ENCODE measurements around the gene RBM14.

The RBM14 gene

GRCh38 chr11:66609721-66610617 is 6.5 kb upstream of the RBM14 start:
- in situ Hi-C loops (cut with MboI; ENCODE audit: low sequenced_read_pairs, unreplicated experiment): no loop called here
- no peak for TF ChIP-seq CTCF (IDR thresholded peaks at IDR 0.05; ENCODE audit: borderline replicate concordance, control extremely low read depth, extremely low read depth, insufficient read depth, missing control alignments)
- DNase-seq (ENCODE audit: low spot score): no peak

- in situ Hi-C loops (cut with MboI; ENCODE audit: low sequenced_read_pairs, unreplicated experiment): no loop called here
- no peak for DNase-seq (ENCODE audit: low spot score)
- no peak for TF ChIP-seq CTCF (IDR thresholded peaks at IDR 0.05; ENCODE audit: borderline replicate concordance, control extremely low read depth, extremely low read depth, insufficient read depth, missing control alignments)
Observed at GRCh38 chr11:66612458-66612857, 4.0 kb upstream of the RBM14 start.

DNA sequence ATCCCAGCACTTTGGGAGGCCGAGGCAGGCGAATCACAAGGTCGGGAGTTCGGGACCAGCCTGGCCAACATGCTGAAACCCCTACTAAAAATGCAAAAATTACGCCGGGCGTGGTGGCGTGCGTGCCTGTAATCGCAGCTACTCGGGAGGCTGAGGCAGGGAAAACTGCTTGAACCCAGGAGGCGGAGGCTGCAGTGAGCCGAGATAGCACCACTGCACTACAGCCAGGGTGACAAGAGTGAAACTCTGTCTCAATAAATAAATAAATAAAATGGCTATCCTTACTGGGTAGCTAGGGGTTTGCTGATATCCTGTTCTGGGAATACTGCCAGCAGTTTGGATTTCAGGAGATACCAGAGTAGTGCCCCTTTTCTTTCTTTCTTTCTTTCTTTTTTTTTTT is 2.4 kb upstream of the RBM14 start:
- DNase-seq (ENCODE audit: low spot score): no peak
- no peak for TF ChIP-seq CTCF (IDR thresholded peaks at IDR 0.05; ENCODE audit: borderline replicate concordance, control extremely low read depth, extremely low read depth, insufficient read depth, missing control alignments)
- in situ Hi-C loops (cut with MboI; ENCODE audit: low sequenced_read_pairs, unreplicated experiment): no loop called here

GRCh38 chr11:66617155-66617834 is 865 bp downstream of the RBM14 start:
- TF ChIP-seq CTCF (IDR thresholded peaks at IDR 0.05; ENCODE audit: borderline replicate concordance, control extremely low read depth, extremely low read depth, insufficient read depth, missing control alignments): no peak
- in situ Hi-C loops (cut with MboI; ENCODE audit: low sequenced_read_pairs, unreplicated experiment): no loop called here
- no peak for DNase-seq (ENCODE audit: low spot score)

DNA sequence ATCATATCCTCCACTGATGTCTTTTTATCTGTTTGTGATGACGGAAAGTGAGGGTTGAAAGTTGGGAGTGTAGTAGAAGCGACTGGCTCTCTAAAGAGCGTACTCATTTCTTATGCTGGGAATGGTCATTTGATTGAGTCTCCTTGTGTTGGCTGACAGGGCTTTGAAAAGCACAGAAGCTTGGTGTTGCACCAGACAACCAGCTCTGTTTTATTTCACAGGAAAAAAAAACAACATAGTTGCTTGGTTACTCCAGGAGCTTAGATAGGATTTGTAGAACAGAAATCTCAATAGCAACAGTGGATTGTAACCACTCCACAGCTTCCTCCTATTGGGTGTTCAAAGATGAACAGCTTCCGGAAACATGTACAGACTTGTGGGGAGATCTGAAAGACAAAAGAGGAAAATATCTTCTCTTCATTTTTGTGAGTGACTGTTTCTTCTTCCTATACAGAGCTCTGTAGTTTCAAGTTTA is 2.7 kb downstream of the RBM14 start:
- in situ Hi-C loops (cut with MboI; ENCODE audit: low sequenced_read_pairs, unreplicated experiment): no loop called here
- DNase-seq (ENCODE audit: low spot score): peak; percentile 60
- no peak for TF ChIP-seq CTCF (IDR thresholded peaks at IDR 0.05; ENCODE audit: borderline replicate concordance, control extremely low read depth, extremely low read depth, insufficient read depth, missing control alignments)

- in situ Hi-C loops (cut with MboI; ENCODE audit: low sequenced_read_pairs, unreplicated experiment): no loop called here
- no peak for TF ChIP-seq CTCF (IDR thresholded peaks at IDR 0.05; ENCODE audit: borderline replicate concordance, control extremely low read depth, extremely low read depth, insufficient read depth, missing control alignments)
- no peak for DNase-seq (ENCODE audit: low spot score)
Observed at GRCh38 chr11:66624450-66624849, 8.0 kb downstream of the RBM14 start.
